GM12891 (cell line): ENCODE data around the gene TRIM52.
"Not testable (repeated sequence)": the region's sequence is repeated elsewhere in the genome, so short reads cannot be mapped to it uniquely, and the experiment has no call there.

Source experiments
- PAX5 ChIP-seq: IDR thresholded peaks from 2 replicates; pipeline ENCODE4 v1.6.1; 2011; ENCODE audit warnings: low read length, moderate library complexity, mild to moderate bottlenecking; ENCODE audit not compliant: insufficient read depth, severe bottlenecking
- POLR2A ChIP-seq: IDR thresholded peaks from 2 replicates; pipeline ENCODE4 v1.6.1; 2011; ENCODE audit warnings: low read depth, low read length, control low read depth
- POLR2AphosphoS5 ChIP-seq: IDR thresholded peaks from 2 replicates; pipeline ENCODE4 v1.6.1; 2011; ENCODE audit warnings: low read depth, low read length, control low read depth
- POU2F2 ChIP-seq: IDR thresholded peaks from 2 replicates; pipeline ENCODE4 v1.6.1; 2011; ENCODE audit warnings: low read depth, mild to moderate bottlenecking, control low read depth, low read length, moderate library complexity
- SPI1 ChIP-seq: IDR thresholded peaks from 2 replicates; pipeline ENCODE4 v1.6.1; 2011; ENCODE audit warnings: low read depth, low read length, control low read depth
- TAF1 ChIP-seq: IDR thresholded peaks from 2 replicates; pipeline ENCODE4 v1.6.1; 2011; ENCODE audit warnings: low read depth, low read length, control low read depth

DNA sequence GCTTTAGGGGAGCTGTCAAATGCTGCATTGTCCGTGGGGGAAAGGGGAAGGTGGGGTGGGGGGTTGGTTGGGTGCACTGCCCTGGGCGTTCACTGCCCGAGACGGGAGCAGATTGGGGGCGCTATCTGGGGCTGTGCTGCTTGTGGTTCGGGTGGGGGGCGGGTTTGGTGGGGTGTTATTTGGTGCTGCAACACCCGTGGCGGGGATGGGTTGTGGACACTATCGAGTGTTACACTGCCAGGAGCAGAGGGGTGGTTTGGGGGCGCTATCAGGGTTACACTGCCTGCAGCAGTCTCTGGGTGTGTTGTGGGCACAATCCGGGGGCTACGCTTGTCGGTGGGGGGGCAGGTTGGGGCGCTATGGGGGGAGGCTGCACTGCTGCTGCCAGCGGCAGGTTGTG is 21.5 kb upstream of the TRIM52 start:
- not testable (repeated sequence) for TF ChIP-seq POLR2A, TAF1, SPI1, POLR2AphosphoS5, PAX5, POU2F2
